ENCODE results near the gene SHQ1. TPM values are rescaled to one million over a fixed set of nuclear protein-coding genes. Genes with fewer than 3 reads are reported as not detected.

Gene SHQ1
- total RNA-seq, 1 donor from 2014 or later: 18.0 TPM

DNA sequence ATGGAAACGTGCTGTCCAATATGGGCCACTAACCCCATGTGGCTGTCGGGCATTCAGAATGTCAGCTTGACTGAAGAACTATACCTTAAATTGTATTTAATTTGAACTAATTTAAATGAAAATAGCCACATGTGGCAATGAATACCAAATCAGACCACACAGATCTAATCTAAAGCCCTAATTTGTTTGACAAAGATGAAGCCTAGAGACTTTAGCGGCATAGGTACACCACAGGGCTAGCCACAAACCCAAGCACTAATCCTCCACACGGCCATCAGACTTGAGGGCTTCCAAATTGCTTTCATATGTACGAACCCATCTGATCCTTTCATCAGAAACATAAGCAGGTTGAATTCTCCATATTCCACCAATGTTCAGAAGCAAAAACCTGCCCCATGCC lies 81.4 kb downstream of the SHQ1 start:
- H3K36me3 Mint-ChIP-seq (ENCODE audit: unreplicated experiment): peaks cover 13% of the 10 kb centered on the region
- peaks cover 5% of the 10 kb centered on the region for H3K4me1 Mint-ChIP-seq (ENCODE audit: unreplicated experiment)
- H3K27ac Mint-ChIP-seq (ENCODE audit: unreplicated experiment): no peak overlapping the region
- no peak overlapping the region for H3K4me3 Mint-ChIP-seq (ENCODE audit: unreplicated experiment)
- TF ChIP-seq, protein P1, sequence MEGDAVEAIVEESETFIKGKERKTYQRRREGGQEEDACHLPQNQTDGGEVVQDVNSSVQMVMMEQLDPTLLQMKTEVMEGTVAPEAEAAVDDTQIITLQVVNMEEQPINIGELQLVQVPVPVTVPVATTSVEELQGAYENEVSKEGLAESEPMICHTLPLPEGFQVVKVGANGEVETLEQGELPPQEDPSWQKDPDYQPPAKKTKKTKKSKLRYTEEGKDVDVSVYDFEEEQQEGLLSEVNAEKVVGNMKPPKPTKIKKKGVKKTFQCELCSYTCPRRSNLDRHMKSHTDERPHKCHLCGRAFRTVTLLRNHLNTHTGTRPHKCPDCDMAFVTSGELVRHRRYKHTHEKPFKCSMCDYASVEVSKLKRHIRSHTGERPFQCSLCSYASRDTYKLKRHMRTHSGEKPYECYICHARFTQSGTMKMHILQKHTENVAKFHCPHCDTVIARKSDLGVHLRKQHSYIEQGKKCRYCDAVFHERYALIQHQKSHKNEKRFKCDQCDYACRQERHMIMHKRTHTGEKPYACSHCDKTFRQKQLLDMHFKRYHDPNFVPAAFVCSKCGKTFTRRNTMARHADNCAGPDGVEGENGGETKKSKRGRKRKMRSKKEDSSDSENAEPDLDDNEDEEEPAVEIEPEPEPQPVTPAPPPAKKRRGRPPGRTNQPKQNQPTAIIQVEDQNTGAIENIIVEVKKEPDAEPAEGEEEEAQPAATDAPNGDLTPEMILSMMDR (IDR thresholded peaks at IDR 0.05): no peak
- DNase-seq (ENCODE audit: extremely low spot score, unreplicated experiment): no peak
- no peaks in the 10 kb centered on the region for H3K9me3 Mint-ChIP-seq (ENCODE audit: unreplicated experiment)
- no peaks in the 10 kb centered on the region for H3K27me3 Mint-ChIP-seq (ENCODE audit: unreplicated experiment)

DNA sequence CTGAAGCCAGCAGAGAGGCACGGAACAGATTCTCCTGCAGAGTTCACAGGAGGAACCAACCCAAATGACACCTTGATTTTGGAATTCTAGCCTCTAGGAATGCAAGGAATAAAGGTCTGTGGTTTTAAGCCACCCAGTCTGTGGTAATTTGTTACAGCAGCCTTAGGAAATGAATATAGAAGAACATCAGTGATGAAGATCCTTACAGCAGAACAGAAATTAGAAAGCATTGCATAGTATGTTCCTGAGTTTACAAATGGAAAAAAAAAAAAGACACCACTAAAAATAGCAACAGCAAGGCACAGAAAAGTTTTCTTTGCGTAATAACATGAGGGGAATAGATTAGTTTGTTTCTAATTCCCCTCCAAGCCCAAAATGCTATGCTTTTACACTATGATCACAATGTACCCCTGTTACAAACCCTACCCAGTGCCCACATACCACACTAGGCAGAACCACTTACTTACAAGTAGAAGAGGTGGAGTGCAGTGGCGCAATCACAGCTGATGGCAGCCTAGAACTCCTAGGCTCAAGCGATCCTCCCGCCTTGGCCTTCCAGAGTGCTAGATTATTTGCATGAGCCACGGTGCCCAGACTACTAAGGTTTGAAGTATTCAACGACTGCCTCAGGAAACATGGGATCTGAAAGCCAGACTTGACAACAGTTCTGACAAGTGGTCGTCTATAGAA lies 84.3 kb downstream of the SHQ1 start:
- DNase-seq (ENCODE audit: extremely low spot score, unreplicated experiment): no peak
- Mint-ChIP-seq H3K4me3 (ENCODE audit: unreplicated experiment) (no peak overlapping the region), H3K27ac (ENCODE audit: unreplicated experiment) (no peak overlapping the region), H3K9me3 (ENCODE audit: unreplicated experiment) (no peaks in the 10 kb centered on the region), H3K36me3 (ENCODE audit: unreplicated experiment) (peaks cover 8% of the 10 kb centered on the region), H3K4me1 (ENCODE audit: unreplicated experiment) (peaks cover 5% of the 10 kb centered on the region), H3K27me3 (ENCODE audit: unreplicated experiment) (no peaks in the 10 kb centered on the region)
- TF ChIP-seq, protein P1 (IDR thresholded peaks at IDR 0.05): no peak

DNA sequence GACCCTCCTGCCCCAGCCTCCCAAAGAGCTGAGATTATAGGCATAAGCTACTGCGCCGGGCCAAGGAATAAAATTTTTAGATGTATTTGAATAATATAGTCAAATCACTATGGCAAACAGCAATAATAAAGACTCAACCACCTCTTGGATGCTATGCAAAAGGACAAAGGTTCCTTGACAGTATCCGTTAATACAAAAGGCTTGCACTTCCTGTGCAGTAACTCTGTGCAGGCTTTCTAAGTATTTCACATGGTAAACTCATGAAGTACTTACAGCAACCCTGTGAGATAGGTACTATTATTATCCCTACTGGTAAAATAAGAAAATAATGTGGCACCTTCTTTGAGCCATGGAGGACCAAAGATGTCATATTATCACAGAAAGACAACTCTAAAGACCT lies 86.8 kb downstream of the SHQ1 start:
- no peaks in the 10 kb centered on the region for H3K27me3 Mint-ChIP-seq (ENCODE audit: unreplicated experiment)

DNA sequence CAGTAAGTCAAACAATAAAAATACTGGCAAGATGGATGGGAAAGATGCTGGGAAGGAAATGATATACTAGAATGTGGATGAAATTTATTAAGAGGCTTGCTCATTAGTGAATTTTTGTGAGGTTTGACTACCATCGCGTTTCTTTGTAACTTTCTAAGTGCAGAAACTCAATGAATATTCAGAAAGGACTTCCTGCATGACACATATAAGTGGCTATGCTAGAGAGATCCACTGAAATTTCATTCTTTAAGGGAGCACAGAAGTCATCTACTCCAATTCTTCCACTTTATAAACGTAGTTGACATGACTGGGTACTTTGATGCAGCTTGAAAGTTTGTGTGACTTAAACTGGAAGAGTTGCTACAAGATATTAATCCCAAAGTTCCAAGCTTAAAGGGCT lies 88.0 kb downstream of the SHQ1 start:
- peaks cover 5% of the 10 kb centered on the region for H3K4me1 Mint-ChIP-seq (ENCODE audit: unreplicated experiment)
- H3K36me3 Mint-ChIP-seq (ENCODE audit: unreplicated experiment): peaks cover 4% of the 10 kb centered on the region
- no peak overlapping the region for H3K27ac Mint-ChIP-seq (ENCODE audit: unreplicated experiment)
- H3K27me3 Mint-ChIP-seq (ENCODE audit: unreplicated experiment): no peaks in the 10 kb centered on the region
- TF ChIP-seq, protein P1 (IDR thresholded peaks at IDR 0.05): no peak
- no peak for DNase-seq (ENCODE audit: extremely low spot score, unreplicated experiment)
- no peaks in the 10 kb centered on the region for H3K9me3 Mint-ChIP-seq (ENCODE audit: unreplicated experiment)
- H3K4me3 Mint-ChIP-seq (ENCODE audit: unreplicated experiment): no peak overlapping the region

More for the DNA sequence above, 86.8 kb downstream of the SHQ1 start:
- peaks cover 5% of the 10 kb centered on the region for H3K4me1 Mint-ChIP-seq (ENCODE audit: unreplicated experiment)
- TF ChIP-seq, protein P1 (IDR thresholded peaks at IDR 0.05): no peak
- DNase-seq (ENCODE audit: extremely low spot score, unreplicated experiment): no peak
- no peak overlapping the region for H3K4me3 Mint-ChIP-seq (ENCODE audit: unreplicated experiment)
- H3K9me3 Mint-ChIP-seq (ENCODE audit: unreplicated experiment): no peaks in the 10 kb centered on the region
- H3K27ac Mint-ChIP-seq (ENCODE audit: unreplicated experiment): no peak overlapping the region
- peaks cover 8% of the 10 kb centered on the region for H3K36me3 Mint-ChIP-seq (ENCODE audit: unreplicated experiment)

DNA sequence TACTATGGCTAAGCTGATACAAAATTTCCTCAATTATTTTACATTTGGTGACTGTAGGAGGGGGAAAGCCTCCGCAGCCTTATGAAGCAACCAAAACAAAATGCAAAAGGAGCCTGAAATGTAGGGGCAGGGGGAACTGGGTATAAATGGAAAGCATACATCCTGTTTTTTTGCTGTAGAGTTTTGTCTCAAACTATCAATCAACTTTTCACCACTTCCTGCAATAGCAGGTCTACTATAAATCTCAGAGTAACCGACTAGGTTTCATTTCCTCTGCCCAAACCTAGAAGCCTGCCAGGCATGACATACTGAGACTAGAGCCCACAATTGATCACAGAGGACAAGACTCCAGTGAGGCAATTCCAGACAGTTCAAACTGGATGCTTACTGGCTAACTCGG lies 91.3 kb downstream of the SHQ1 start:
- Mint-ChIP-seq H3K9me3 (ENCODE audit: unreplicated experiment) (no peaks in the 10 kb centered on the region), H3K4me1 (ENCODE audit: unreplicated experiment) (no peaks in the 10 kb centered on the region), H3K27me3 (ENCODE audit: unreplicated experiment) (no peaks in the 10 kb centered on the region), H3K4me3 (ENCODE audit: unreplicated experiment) (no peak overlapping the region), H3K36me3 (ENCODE audit: unreplicated experiment) (peaks cover 7% of the 10 kb centered on the region), H3K27ac (ENCODE audit: unreplicated experiment) (no peak overlapping the region)
- TF ChIP-seq, protein P1 (IDR thresholded peaks at IDR 0.05): no peak
- DNase-seq (ENCODE audit: extremely low spot score, unreplicated experiment): no peak

Measured in osteocyte (in vitro differentiated cells).